Keratinocyte (primary cell): ENCODE measurements around the gene ZFP91.

Experiments used
- EZH2 ChIP-seq: IDR thresholded peaks from one replicate; pipeline ENCODE4 v1.6.1; 2012; ENCODE audit warnings: inconsistent platforms, mild to moderate bottlenecking, low read length, moderate library complexity
- TF ChIP-seq, protein P1 (sequence below), 3 experiments: IDR thresholded peaks in 1 of 3; conservative IDR thresholded peaks in 1 of 3; optimal IDR thresholded peaks in 1 of 3; 2 replicates in 2 of 3; 3 replicates in 1 of 3; pipeline versions ENCODE3 to v1.5.1; 2011; ENCODE audit warnings: low read length in 3 of 3, mild to moderate bottlenecking in 3 of 3, moderate library complexity in 2 of 3, control low read depth in 1 of 3, inconsistent platforms in 1 of 3; ENCODE audit not compliant: insufficient read depth in 2 of 3; ENCODE audit errors: extremely low read depth in 1 of 3

DNA sequence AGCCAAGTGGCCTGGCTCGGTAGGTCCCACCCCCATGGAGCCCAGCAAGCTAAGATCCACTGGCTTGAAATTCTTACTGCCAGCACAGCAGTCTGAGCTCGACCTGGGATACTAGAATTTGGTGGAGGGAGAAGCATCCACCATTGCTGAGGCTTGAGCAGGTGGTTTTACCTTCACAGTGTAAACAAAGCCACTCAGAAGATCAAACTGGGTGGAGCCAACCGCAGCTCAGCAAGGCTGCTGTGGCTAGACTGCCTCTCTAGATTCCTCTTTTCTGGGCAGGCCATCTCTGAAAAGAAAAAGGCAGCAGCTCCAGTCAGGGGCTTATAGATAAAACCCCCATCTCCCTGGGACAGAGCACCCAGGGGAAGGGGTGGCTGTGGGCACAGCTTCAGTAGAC, 48.6 kb upstream of the ZFP91 start:
- TF ChIP-seq, protein P1, sequence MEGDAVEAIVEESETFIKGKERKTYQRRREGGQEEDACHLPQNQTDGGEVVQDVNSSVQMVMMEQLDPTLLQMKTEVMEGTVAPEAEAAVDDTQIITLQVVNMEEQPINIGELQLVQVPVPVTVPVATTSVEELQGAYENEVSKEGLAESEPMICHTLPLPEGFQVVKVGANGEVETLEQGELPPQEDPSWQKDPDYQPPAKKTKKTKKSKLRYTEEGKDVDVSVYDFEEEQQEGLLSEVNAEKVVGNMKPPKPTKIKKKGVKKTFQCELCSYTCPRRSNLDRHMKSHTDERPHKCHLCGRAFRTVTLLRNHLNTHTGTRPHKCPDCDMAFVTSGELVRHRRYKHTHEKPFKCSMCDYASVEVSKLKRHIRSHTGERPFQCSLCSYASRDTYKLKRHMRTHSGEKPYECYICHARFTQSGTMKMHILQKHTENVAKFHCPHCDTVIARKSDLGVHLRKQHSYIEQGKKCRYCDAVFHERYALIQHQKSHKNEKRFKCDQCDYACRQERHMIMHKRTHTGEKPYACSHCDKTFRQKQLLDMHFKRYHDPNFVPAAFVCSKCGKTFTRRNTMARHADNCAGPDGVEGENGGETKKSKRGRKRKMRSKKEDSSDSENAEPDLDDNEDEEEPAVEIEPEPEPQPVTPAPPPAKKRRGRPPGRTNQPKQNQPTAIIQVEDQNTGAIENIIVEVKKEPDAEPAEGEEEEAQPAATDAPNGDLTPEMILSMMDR (optimal IDR thresholded peaks at IDR 0.05 in 1 of 3, IDR thresholded peaks at IDR 0.05 in 1 of 3, conservative IDR thresholded peaks at IDR 0.05 in 1 of 3; ENCODE audit: extremely low read depth in 1 of 3, insufficient read depth in 2 of 3, low read length in 3 of 3) = no peak
- TF ChIP-seq EZH2 = no peak
